Cardiac fibroblast (primary cell): ENCODE data around the gene GPR183.

Source experiments
- DNase-seq, 2 donors: peaks; one replicate each; pipeline versions ENCODE4 v3.0.0 to v3.0.0-alpha.2; 2010; ENCODE audit warnings: low read depth in 2 of 2
- H3K4me3 ChIP-seq, 2 donors: replicated peaks in 1 of 2; 1 replicate in 1 of 2; 2 replicates in 1 of 2; pipeline ENCODE4 v1.5.1; 2011; ENCODE audit warnings: low read depth in 2 of 2, low read length in 2 of 2, mild to moderate bottlenecking in 2 of 2, moderate library complexity in 1 of 2
- CTCF ChIP-seq: IDR thresholded peaks from one replicate; pipeline ENCODE4 v1.5.1; 2011; ENCODE audit warnings: low read depth, mild to moderate bottlenecking, low read length, inconsistent platforms

Gene GPR183

GRCh38 chr13:99282264-99283231, 24.7 kb downstream of the GPR183 start:
- TF ChIP-seq CTCF, result no peak
- DNase-seq, result peak in 1 of 2 donors; percentile 23
- H3K4me3 ChIP-seq, result no peak overlapping the region

- DNase-seq, result no peak
- TF ChIP-seq CTCF, result no peak
- H3K4me3 ChIP-seq, result no peak overlapping the region
Measured at GRCh38 chr13:99281811-99282263, 25.4 kb downstream of the GPR183 start.

GRCh38 chr13:99280166-99280565, 27.0 kb downstream of the GPR183 start:
- DNase-seq, result peak; percentile 8 to 49
- H3K4me3 ChIP-seq, result no peak overlapping the region

GRCh38 chr13:99279637-99280036, 27.6 kb downstream of the GPR183 start:
- no peak for TF ChIP-seq CTCF
- DNase-seq, result no peak
- no peak overlapping the region for H3K4me3 ChIP-seq

More at GRCh38 chr13:99280166-99280565, 27.0 kb downstream of the GPR183 start:
- TF ChIP-seq CTCF, result no peak

- no peak for TF ChIP-seq CTCF
- H3K4me3 ChIP-seq, result no peak overlapping the region
- no peak for DNase-seq
Measured at GRCh38 chr13:99278843-99279242, 28.4 kb downstream of the GPR183 start.

- no peak for TF ChIP-seq CTCF
- DNase-seq, result no peak
Measured at GRCh38 chr13:99278200-99278599, 29.0 kb downstream of the GPR183 start.

GRCh38 chr13:99277629-99278028, 29.6 kb downstream of the GPR183 start:
- no peak overlapping the region for H3K4me3 ChIP-seq
- DNase-seq, result no peak
- no peak for TF ChIP-seq CTCF

More at GRCh38 chr13:99278200-99278599, 29.0 kb downstream of the GPR183 start:
- H3K4me3 ChIP-seq, result no peak overlapping the region
